SU-DHL-6 (cell line): ENCODE measurements around the gene SLC38A3.

Source experiments
- EZH2phosphoT487 ChIP-seq: fragments of 200-600 bp; sonication (generic), shearing (Covaris generic); conservative IDR thresholded peaks from 2 replicates; pipeline ENCODE4 v1.6.1; 2018; ENCODE audit warnings: mild to moderate bottlenecking, antibody characterized with exemption, low read length, moderate library complexity, mixed read lengths
- TF ChIP-seq, protein P1 (sequence below): fragments of 200-600 bp; sonication (generic); IDR thresholded peaks from one replicate; pipeline ENCODE4 v1.5.1; 2017; ENCODE audit warnings: antibody characterized with exemption, mild to moderate bottlenecking, low read length, moderate library complexity; ENCODE audit not compliant: insufficient read depth, poor library complexity, severe bottlenecking

DNA sequence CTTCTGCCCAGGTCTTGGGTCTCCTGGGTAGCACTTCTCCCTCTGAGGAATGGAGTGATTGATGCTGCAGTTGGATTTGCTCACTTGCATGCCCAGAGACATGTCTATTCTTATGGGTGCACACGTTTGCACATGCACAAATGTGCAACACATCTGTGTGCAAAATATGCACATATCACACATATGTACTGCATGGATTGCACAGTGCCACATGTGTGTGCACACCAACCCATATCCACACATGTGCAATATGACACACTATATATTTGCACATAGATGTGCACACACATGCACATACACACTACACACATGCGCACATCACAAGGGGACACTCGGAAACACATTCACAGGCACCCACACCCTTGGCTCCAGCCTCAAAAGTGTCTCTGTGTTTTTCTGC is 63.2 kb downstream of the SLC38A3 start:
- no peak for TF ChIP-seq EZH2phosphoT487
- TF ChIP-seq, protein P1, sequence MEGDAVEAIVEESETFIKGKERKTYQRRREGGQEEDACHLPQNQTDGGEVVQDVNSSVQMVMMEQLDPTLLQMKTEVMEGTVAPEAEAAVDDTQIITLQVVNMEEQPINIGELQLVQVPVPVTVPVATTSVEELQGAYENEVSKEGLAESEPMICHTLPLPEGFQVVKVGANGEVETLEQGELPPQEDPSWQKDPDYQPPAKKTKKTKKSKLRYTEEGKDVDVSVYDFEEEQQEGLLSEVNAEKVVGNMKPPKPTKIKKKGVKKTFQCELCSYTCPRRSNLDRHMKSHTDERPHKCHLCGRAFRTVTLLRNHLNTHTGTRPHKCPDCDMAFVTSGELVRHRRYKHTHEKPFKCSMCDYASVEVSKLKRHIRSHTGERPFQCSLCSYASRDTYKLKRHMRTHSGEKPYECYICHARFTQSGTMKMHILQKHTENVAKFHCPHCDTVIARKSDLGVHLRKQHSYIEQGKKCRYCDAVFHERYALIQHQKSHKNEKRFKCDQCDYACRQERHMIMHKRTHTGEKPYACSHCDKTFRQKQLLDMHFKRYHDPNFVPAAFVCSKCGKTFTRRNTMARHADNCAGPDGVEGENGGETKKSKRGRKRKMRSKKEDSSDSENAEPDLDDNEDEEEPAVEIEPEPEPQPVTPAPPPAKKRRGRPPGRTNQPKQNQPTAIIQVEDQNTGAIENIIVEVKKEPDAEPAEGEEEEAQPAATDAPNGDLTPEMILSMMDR = no peak
